Measurements from ENCODE around the gene MPC1L. TPM values are rescaled to one million over a fixed set of nuclear protein-coding genes. Genes with fewer than 3 reads are reported as not detected.

The MPC1L gene
- total and polyA plus RNA-seq, 2 of the 8 experiments (the other 6 are each of a cell fraction or from before 2014, with no cell fraction given), result not detected

DNA sequence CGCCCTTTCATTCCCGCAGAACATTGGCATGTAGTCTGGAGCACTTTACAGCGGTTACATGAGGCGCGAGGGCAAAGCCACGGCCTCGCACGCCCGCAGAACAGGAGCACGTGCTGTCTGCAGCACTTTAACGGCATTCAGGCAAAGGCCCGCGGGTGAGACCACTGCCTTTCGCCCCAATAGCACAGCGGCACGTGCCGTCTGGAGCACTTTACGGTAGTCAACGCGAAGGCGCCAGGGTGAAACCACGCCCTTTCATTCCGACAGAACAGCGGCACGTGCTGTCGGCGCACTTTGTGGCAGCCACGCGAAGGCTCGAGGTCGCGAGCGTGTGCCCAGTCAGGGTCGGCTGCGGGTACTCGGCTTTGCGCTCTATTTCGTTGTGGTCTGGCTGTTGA, at the start of gene MPC1L (continued):
- TF ChIP-seq BCL11A (IDR thresholded peaks at IDR 0.05; ENCODE audit: low read depth in 2 of 2, low read length in 2 of 2) (no peak), BRCA1 (IDR thresholded peaks at IDR 0.05; ENCODE audit: low read depth, low read length) (no peak), GABPA (IDR thresholded peaks at IDR 0.05; ENCODE audit: borderline replicate concordance, insufficient read depth, low read length) (no peak)
